ENCODE measurements around the gene YY1.

Gene YY1

DNA sequence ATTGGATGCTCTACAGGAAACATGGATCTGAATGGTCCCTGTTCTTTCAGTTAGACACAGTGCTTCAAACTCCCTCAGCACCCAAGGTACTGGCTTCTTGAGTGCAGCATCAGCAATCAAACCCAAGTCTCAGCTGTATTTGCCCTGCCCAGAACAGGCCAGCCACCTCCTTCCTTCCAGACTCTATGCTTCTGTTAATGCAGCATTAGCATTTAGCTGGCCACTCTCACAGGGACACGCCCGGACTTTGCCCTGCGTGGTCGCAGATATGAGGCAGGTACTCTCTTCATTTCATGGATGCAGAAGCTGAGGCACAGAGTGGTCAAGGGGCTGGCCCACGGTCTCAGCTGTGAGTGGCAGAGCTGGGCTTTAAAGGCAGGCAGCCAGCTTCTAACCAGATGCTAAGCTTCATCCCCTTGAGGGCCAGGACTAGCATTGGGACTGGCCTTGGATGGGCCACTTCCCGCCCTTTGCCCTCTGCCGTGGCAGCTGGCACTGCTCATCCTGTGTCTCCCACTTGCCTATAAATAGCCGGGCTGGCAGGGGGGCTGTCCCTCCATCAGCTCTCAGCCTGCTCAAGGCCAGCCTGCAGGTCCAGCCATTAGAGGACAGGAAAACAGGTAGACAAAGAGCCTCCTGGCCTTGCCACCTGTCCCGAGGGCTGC is 82.7 kb downstream of the YY1 start:
- TF ChIP-seq, protein P1, sequence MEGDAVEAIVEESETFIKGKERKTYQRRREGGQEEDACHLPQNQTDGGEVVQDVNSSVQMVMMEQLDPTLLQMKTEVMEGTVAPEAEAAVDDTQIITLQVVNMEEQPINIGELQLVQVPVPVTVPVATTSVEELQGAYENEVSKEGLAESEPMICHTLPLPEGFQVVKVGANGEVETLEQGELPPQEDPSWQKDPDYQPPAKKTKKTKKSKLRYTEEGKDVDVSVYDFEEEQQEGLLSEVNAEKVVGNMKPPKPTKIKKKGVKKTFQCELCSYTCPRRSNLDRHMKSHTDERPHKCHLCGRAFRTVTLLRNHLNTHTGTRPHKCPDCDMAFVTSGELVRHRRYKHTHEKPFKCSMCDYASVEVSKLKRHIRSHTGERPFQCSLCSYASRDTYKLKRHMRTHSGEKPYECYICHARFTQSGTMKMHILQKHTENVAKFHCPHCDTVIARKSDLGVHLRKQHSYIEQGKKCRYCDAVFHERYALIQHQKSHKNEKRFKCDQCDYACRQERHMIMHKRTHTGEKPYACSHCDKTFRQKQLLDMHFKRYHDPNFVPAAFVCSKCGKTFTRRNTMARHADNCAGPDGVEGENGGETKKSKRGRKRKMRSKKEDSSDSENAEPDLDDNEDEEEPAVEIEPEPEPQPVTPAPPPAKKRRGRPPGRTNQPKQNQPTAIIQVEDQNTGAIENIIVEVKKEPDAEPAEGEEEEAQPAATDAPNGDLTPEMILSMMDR (conservative IDR thresholded peaks at IDR 0.05; ENCODE audit: low read depth) = no peak
- no peak for DNase-seq (ENCODE audit: low spot score)
- POLR2A ChIA-PET (ENCODE audit: low non-redundant PET) = no interaction called here
- H3K27ac ChIP-seq = no peak overlapping the region
- CTCF ChIA-PET = interaction anchor here (0.6 kb wide), 1 partner anchor 19 kb away, joined by 5 read pairs; no protein-coding TSS in a partner anchor

- CTCF ChIA-PET = interaction anchor here (0.5 to 1.0 kb wide), 2 partner anchors 12 to 37 kb away, joined by 3 read pairs; no protein-coding TSS in a partner anchor
- TF ChIP-seq, protein P1 (conservative IDR thresholded peaks at IDR 0.05; ENCODE audit: low read depth) = no peak
- DNase-seq (ENCODE audit: low spot score) = no peak
- POLR2A ChIA-PET (ENCODE audit: low non-redundant PET) = no interaction called here
- H3K27ac ChIP-seq = no peak overlapping the region
These were observed 83.4 kb downstream of the YY1 start for GRCh38 chr14:100322138-100322957.

GRCh38 chr14:100323121-100323941 is 84.4 kb downstream of the YY1 start, which contains the start of gene SLC25A47:
TSS of gene SLC25A47 (plus strand) at chr14:100323339. CDS start at chr14:100323415, 76 bp downstream.
- TF ChIP-seq, protein P1 (conservative IDR thresholded peaks at IDR 0.05; ENCODE audit: low read depth) = no peak
- no peak for DNase-seq (ENCODE audit: low spot score)
- ChIA-PET CTCF (interaction anchor here (1.0 kb wide), 1 partner anchor 38 kb away, joined by 3 read pairs; no protein-coding TSS in a partner anchor), POLR2A (ENCODE audit: low non-redundant PET) (no interaction called here)
- no peak within 1 kb of the TSS for H3K27ac ChIP-seq

DNA sequence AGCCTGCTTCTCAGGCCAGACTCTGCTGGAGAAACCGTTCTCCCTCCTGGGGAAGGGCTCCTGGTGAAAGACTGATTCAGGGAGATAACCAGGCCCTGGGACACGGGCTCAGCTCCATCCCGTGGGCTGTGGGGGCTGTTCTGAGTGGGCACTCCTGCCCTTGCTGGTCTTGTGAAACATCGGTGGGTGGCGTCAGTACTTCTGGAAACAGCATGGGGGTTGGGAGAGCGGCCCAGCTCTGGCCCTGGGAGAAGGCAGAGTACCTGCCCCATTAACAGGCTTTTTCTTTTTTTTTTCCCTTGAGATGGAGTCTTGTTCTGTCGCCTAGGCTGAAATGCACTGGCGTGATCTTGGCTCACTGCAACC is 85.0 kb downstream of the YY1 start:
- ChIA-PET CTCF (no interaction called here), POLR2A (ENCODE audit: low non-redundant PET) (no interaction called here)
- DNase-seq (ENCODE audit: low spot score) = no peak
- no peak overlapping the region for H3K27ac ChIP-seq
- TF ChIP-seq, protein P1 (conservative IDR thresholded peaks at IDR 0.05; ENCODE audit: low read depth) = no peak

DNA sequence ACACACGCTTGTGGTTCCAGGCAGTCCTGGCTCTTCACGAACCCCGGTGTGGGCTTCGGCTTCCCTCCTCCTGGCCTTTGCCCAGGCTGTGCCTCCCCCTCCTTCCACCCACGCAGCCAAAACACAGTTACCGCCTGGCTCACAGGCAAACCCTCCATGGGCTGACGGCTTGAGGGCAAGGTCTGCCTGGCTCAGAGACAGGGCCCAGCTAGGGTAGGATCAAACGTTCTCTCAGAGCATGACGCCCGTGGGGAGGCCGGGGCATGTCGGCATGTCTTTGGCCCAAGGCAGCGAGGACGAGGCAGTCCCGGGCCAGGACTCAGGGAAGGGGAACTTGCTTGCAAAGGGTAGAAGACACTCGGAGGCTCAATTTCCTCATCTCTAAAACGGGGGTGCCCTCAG is 86.3 kb downstream of the YY1 start:
- TF ChIP-seq, protein P1 (conservative IDR thresholded peaks at IDR 0.05; ENCODE audit: low read depth) = no peak
- ChIA-PET POLR2A (ENCODE audit: low non-redundant PET) (no interaction called here), CTCF (no interaction called here)
- H3K27ac ChIP-seq = no peak overlapping the region
- no peak for DNase-seq (ENCODE audit: low spot score)

- no peak for DNase-seq (ENCODE audit: low spot score)
- no peak overlapping the region for H3K27ac ChIP-seq
- ChIA-PET POLR2A (ENCODE audit: low non-redundant PET) (no interaction called here), CTCF (interaction anchor here (0.6 kb wide), 1 partner anchor 18 kb away, joined by 4 read pairs; no protein-coding TSS in a partner anchor)
- TF ChIP-seq, protein P1 (conservative IDR thresholded peaks at IDR 0.05; ENCODE audit: low read depth) = no peak
These were observed 87.0 kb downstream of the YY1 start for GRCh38 chr14:100325958-100326357.

Measured in RWPE1 (cell line).